Nephron (organoid): Measurements from ENCODE around the gene CMA1.

Source experiments
- H3K27ac Mint-ChIP-seq, 3 experiments: 2 replicates each; pipeline ENCODE4 v1.8.0; 2020; ENCODE audit warnings: mixed read lengths in 3 of 3, mild to moderate bottlenecking in 2 of 3, moderate library complexity in 1 of 3
- H3K27me3 Mint-ChIP-seq: 2 replicates; pipeline ENCODE4 v1.8.0; 2021; ENCODE audit warnings: low read depth, mild to moderate bottlenecking, moderate library complexity, mixed read lengths
- H3K36me3 Mint-ChIP-seq: 2 replicates; pipeline ENCODE4 v1.8.0; 2020; ENCODE audit warnings: low read depth, mixed read lengths
- H3K4me1 Mint-ChIP-seq: 2 replicates; pipeline ENCODE4 v1.8.0; 2020; ENCODE audit warnings: mixed read lengths
- H3K4me3 Mint-ChIP-seq, 3 experiments: 2 replicates each; pipeline ENCODE4 v1.8.0; 2020; ENCODE audit warnings: mild to moderate bottlenecking in 3 of 3, mixed read lengths in 3 of 3, moderate library complexity in 2 of 3
- H3K9me3 Mint-ChIP-seq: 2 replicates; pipeline ENCODE4 v1.8.0; 2020; ENCODE audit warnings: mixed read lengths
- CTCF ChIP-seq, 3 experiments: fragments of 200-600 bp; sonication (generic); IDR thresholded peaks; one replicate each; pipeline ENCODE4 v1.5.0; 2021; ENCODE audit warnings: antibody characterized with exemption in 3 of 3; ENCODE audit not compliant: unreplicated experiment in 3 of 3

CMA1 gene

GRCh38 chr14:24465805-24466204 lies 42.3 kb downstream of the CMA1 start:
- Mint-ChIP-seq H3K27ac (no peak overlapping the region), H3K9me3 (peaks cover 8% of the 10 kb centered on the region), H3K36me3 (peaks cover 22% of the 10 kb centered on the region), H3K4me1 (no peaks in the 10 kb centered on the region), H3K27me3 (no peaks in the 10 kb centered on the region), H3K4me3 (no peak overlapping the region)
- TF ChIP-seq CTCF (IDR thresholded peaks at IDR 0.05; ENCODE audit: unreplicated experiment in 3 of 3) = no peak

GRCh38 chr14:24465368-24465767 lies 42.7 kb downstream of the CMA1 start:
- no peak for TF ChIP-seq CTCF (IDR thresholded peaks at IDR 0.05; ENCODE audit: unreplicated experiment in 3 of 3)

GRCh38 chr14:24463884-24464785 lies 43.9 kb downstream of the CMA1 start:
- Mint-ChIP-seq H3K4me1 (no peaks in the 10 kb centered on the region), H3K27me3 (no peaks in the 10 kb centered on the region), H3K9me3 (peaks cover 3% of the 10 kb centered on the region), H3K4me3 (no peak overlapping the region), H3K36me3 (peaks cover 23% of the 10 kb centered on the region), H3K27ac (no peak overlapping the region)
- no peak for TF ChIP-seq CTCF (IDR thresholded peaks at IDR 0.05; ENCODE audit: unreplicated experiment in 3 of 3)

More at GRCh38 chr14:24465368-24465767, 42.7 kb downstream of the CMA1 start:
- H3K4me1 Mint-ChIP-seq = no peaks in the 10 kb centered on the region
- H3K9me3 Mint-ChIP-seq = peaks cover 7% of the 10 kb centered on the region
- H3K27me3 Mint-ChIP-seq = no peaks in the 10 kb centered on the region
- H3K4me3 Mint-ChIP-seq = no peak overlapping the region
- peaks cover 24% of the 10 kb centered on the region for H3K36me3 Mint-ChIP-seq
- no peak overlapping the region for H3K27ac Mint-ChIP-seq

GRCh38 chr14:24463017-24463883 lies 44.8 kb downstream of the CMA1 start:
- H3K9me3 Mint-ChIP-seq = peaks cover 3% of the 10 kb centered on the region
- no peak for TF ChIP-seq CTCF (IDR thresholded peaks at IDR 0.05; ENCODE audit: unreplicated experiment in 3 of 3)
- peaks cover 16% of the 10 kb centered on the region for H3K36me3 Mint-ChIP-seq
- H3K27me3 Mint-ChIP-seq = no peaks in the 10 kb centered on the region
- H3K27ac Mint-ChIP-seq = no peak overlapping the region
- no peak overlapping the region for H3K4me3 Mint-ChIP-seq
- H3K4me1 Mint-ChIP-seq = no peaks in the 10 kb centered on the region

- H3K27ac Mint-ChIP-seq = no peak overlapping the region
Measured at GRCh38 chr14:24461336-24461735, 46.7 kb downstream of the CMA1 start.

More at GRCh38 chr14:24461336-24461735, 46.7 kb downstream of the CMA1 start:
- no peak for TF ChIP-seq CTCF (IDR thresholded peaks at IDR 0.05; ENCODE audit: unreplicated experiment in 3 of 3)
- Mint-ChIP-seq H3K36me3 (peaks cover 23% of the 10 kb centered on the region), H3K4me1 (no peaks in the 10 kb centered on the region), H3K9me3 (peaks cover 6% of the 10 kb centered on the region), H3K27me3 (no peaks in the 10 kb centered on the region), H3K4me3 (no peak overlapping the region)
